ENCODE measurements around the gene TCF4.

DNA sequence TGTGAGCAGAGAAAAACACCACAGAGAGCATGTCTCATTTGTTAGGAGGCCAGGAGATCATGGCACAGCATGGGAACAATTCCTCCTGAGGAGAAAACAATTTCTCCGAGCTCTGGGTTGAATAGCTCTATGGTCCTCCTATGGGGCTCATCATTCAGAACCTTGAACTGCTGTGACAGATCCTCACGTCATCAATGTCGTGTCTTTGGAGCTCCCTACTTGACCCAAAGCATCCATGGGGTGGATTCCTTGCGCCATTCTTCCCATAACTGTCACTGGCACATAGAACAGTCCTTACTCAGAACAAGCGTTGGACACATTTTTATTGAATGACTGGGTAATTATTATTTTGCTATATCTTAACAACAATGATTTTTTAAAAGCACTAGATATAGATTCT is 15.8 kb upstream of the TCF4 start:
- TF ChIP-seq NR2C2 (CRISPR knock-in tag; IDR thresholded peaks at IDR 0.05; ENCODE audit: borderline replicate concordance), result no peak
- TF ChIP-seq SIX4 (CRISPR knock-in tag; IDR thresholded peaks at IDR 0.05), result no peak
- TF ChIP-seq ZNF234 (CRISPR knock-in tag; conservative IDR thresholded peaks at IDR 0.05), result no peak
- TF ChIP-seq SMARCC2 (IDR thresholded peaks at IDR 0.05), result no peak
- no peak for TF ChIP-seq ATF1 (CRISPR knock-in tag; IDR thresholded peaks at IDR 0.05)
- TF ChIP-seq, protein P1, sequence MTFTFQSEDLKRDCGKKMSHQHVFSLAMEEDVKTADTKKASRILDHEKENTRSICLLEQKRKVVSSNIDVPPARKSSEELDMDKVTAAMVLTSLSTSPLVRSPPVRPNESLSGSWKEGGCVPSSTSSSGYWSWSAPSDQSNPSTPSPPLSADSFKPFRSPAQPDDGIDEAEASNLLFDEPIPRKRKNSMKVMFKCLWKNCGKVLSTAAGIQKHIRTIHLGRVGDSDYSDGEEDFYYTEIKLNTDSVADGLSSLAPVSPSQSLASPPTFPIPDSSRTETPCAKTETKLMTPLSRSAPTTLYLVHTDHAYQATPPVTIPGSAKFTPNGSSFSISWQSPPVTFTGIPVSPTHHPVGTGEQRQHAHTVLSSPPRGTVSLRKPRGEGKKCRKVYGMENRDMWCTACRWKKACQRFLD (CRISPR knock-in tag; IDR thresholded peaks at IDR 0.05; ENCODE audit: borderline replicate concordance), result no peak
- TF ChIP-seq CHD4 (IDR thresholded peaks at IDR 0.05; ENCODE audit: borderline replicate concordance, low read length), result no peak
- no peak for TF ChIP-seq TRIM24 (CRISPR knock-in tag; IDR thresholded peaks at IDR 0.05)
- TF ChIP-seq NR3C1 (CRISPR knock-in tag; IDR thresholded peaks at IDR 0.05), result no peak

Measured in HepG2 (cell line).